Globus pallidus (tissue), 1 donor: ENCODE measurements around the gene UNC80.

Source experiments
- DNase-seq: peaks from one replicate; pipeline ENCODE4 v3.0.0-alpha.2; 2015; ENCODE audit warnings: low spot score

UNC80 gene

GRCh38 chr2:210020138-210020537, 248.5 kb downstream of the UNC80 start:
- DNase-seq: no peak

- DNase-seq: no peak
These were observed 251.2 kb downstream of the UNC80 start for GRCh38 chr2:210022824-210023223.

DNA sequence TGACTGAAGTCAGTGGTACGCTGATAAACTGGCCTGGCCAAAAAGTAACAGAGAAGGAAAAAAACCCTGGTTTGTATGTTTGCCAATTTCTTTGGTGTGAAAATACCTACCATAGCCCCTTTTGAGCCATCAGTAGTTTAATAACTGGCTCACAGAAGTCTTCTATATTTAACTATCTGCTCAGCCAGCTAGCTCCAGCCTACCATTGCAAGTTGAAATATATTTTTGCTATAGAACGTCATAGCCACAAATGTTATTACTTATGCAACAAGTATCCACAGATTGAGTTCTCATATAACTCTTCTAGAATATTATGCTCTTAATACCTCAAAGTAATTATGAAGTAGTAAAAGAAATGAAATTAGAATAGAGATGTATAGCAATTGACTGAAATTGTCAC, 256.0 kb downstream of the UNC80 start:
- DNase-seq: no peak

- no peak for DNase-seq
These were observed 256.5 kb downstream of the UNC80 start for GRCh38 chr2:210028178-210028577.

GRCh38 chr2:210034087-210034683, 262.6 kb downstream of the UNC80 start:
- DNase-seq: no peak

DNA sequence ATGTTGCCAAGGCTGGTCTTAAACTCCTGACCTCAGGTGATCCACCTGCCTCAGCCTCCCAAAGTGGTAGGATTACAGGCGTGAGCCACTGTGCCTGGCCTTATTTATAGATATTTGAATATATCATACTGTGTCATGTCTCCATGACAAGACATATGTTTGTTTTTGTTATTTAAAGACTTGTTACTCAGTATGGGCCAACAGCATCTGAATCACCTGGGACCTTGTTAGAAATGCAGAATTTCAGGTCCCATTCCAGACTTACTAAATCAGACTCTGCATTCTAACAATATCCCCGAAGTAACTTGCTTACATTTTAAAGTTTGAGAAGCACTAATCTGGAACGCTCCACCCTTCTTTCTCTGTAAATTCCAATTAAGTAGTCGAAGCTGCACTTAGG, 264.0 kb downstream of the UNC80 start:
- no peak for DNase-seq

GRCh38 chr2:210038078-210038477, 266.4 kb downstream of the UNC80 start:
- DNase-seq: no peak

DNA sequence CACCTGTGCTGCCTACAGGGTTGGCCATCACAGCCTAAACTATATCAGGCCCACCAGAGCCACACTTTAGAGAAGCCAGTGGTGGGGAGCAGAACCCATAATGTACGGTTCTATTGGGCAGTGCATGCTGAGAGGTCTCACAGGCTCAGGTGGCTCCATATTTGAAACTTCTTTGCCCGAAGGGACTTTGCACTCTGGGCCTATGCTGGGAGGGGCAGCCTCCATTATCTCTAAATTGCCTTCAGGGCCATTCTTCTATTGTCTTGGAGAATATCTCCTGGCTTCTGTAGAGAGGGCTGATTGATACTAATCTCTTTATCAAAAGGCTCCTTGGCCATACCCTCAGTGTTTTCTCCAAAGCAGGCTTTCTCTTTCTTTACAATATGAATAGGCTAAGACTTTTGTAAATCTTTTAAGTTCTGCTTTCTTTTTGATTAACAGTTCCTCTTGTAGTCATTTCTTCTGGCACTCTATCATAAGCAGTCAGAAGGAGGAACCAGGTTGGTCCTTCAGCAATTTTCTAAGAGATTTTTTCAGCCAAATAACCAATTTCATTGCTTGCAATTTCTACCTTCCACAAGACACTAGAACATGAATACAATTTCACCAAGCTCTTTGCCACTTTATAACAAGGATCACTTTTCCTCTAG, 275.3 kb downstream of the UNC80 start:
- DNase-seq: peak; percentile 11
